ENCODE measurements around the gene MUC2.

The MUC2 gene

DNA sequence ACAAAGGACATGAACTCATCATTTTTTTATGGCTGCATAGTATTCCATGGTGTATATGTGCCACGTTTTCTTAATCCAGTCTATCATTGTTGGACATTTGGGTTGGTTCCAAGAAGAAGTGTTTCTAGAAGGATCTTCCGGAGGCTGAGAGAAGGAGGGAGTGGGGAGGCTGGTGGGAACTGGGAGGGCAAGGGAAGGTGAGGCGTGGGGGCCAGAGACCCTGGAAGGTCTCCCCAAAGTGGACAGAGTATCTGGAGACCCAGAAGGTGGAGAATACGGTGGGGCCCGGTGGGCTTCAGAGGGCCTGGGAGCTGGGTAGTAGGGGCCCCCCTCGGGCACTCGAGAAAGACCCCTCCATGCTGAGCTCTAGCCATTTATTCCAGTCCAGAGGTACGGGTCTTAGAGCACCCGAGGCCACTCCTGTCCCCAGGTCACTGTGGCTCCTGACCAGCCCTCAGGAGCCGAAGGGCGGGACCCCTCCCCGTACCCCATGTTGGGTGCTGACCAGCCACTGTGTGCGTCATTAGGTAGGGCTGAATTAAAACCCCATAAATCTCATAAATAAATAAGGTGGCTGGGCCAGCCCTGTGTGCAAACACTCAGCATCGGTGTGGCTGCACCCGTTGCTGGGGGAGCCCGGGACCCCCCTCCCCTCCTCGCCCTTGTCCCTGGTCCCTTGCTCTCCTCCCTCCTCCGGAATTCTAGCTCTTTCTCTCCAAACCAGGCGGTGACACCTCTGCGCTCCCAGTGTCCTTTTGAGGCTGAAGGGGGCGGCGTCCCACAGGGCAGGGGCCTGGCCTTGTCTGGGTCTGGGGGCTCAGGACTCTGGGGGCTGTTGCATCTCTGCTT is 44.3 kb downstream of the MUC2 start:
- no peak for DNase-seq

GRCh38 chr11:1119604-1120146 is 45.0 kb downstream of the MUC2 start:
- no peak for DNase-seq

GRCh38 chr11:1120532-1121330 is 46.1 kb downstream of the MUC2 start:
- no peak for DNase-seq

- DNase-seq: no peak
Measured at GRCh38 chr11:1121331-1121812, 46.7 kb downstream of the MUC2 start.

DNA sequence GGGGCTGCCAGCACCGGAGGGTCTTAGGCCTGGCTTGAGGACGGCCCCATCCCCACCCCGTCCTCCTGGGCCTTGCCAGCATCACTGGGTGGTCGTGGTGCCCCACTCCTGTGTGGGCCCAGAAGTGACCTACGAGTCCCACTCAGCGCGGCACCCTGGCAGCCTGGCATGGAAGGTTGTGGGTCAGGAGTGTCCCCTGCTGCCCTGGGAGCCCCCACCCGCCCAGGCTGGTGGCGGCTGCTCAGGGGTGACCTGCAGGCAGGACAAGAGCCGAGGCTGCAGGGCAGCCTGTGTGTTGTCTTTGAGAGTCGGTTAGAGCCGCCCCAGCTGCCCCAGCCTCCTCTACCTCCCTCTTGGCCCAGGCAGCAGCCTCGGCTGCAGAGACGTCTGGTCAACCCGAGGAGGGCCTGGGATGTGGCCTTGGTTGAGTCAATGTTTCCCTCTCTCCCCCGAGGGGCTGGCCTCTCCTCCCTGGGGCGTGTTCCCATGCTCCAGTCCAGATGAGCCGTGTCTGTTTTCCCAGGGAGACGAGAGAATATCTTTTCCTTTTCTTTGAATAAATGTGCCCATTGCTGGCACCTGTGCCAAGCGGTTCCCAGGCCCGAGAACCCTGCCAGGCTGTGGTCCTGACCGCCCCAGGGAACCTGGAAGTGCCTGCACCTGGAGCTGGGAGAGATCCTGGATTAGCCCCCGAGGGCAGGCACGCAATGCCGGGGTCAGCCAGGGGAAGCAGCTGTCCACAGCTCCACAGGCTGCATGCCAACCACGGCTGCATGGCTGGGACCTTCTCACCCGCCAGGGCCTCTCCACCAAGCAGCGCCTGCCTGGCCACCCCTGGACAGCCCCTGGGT is 47.4 kb downstream of the MUC2 start:
- no peak for DNase-seq

- DNase-seq: no peak
Measured at GRCh38 chr11:1122664-1123002, 48.0 kb downstream of the MUC2 start.

DNA sequence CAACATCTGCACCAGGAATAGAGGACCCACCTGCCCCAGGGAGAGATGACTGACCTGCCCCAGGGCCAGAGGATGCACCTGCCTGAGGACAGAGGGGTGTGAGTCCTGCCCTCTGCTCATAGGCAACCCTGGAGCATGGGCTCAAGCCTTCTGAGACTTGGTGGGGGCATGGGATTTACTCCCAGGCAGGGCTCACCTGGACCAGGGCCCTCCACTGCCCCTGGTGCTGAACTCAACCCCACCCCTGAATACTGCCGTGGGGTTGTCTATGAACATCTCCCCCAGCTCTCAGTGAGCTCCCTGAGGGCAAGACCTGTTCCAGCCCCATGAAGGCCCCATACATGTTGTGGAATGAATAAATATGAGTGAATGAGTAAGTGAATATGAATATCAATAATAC is 49.3 kb downstream of the MUC2 start:
- DNase-seq: no peak
